Cardiac fibroblast (primary cell): ENCODE measurements around the gene EPPIN.
"Not testable (repeated sequence)": the region's sequence is repeated elsewhere in the genome, so short reads cannot be mapped to it uniquely, and the experiment has no call there.

Source experiments
- DNase-seq, 2 donors: peaks; one replicate each; pipeline versions ENCODE4 v3.0.0 to v3.0.0-alpha.2; 2010; ENCODE audit warnings: low read depth in 2 of 2
- H3K4me3 ChIP-seq, 2 donors: replicated peaks in 1 of 2; 1 replicate in 1 of 2; 2 replicates in 1 of 2; pipeline ENCODE4 v1.5.1; 2011; ENCODE audit warnings: low read depth in 2 of 2, low read length in 2 of 2, mild to moderate bottlenecking in 2 of 2, moderate library complexity in 1 of 2
- TF ChIP-seq, protein P1 (sequence below): IDR thresholded peaks from one replicate; pipeline ENCODE4 v1.5.1; 2011; ENCODE audit warnings: low read depth, mild to moderate bottlenecking, low read length, inconsistent platforms

The EPPIN gene

GRCh38 chr20:45547206-45547770 is at the start of gene EPPIN:
TSS of gene EPPIN (minus strand) at chr20:45547401. CDS start at chr20:45547357, 44 bp downstream.
- no peak within 1 kb of the TSS for H3K4me3 ChIP-seq
- DNase-seq, result no peak
- TF ChIP-seq, protein P1, sequence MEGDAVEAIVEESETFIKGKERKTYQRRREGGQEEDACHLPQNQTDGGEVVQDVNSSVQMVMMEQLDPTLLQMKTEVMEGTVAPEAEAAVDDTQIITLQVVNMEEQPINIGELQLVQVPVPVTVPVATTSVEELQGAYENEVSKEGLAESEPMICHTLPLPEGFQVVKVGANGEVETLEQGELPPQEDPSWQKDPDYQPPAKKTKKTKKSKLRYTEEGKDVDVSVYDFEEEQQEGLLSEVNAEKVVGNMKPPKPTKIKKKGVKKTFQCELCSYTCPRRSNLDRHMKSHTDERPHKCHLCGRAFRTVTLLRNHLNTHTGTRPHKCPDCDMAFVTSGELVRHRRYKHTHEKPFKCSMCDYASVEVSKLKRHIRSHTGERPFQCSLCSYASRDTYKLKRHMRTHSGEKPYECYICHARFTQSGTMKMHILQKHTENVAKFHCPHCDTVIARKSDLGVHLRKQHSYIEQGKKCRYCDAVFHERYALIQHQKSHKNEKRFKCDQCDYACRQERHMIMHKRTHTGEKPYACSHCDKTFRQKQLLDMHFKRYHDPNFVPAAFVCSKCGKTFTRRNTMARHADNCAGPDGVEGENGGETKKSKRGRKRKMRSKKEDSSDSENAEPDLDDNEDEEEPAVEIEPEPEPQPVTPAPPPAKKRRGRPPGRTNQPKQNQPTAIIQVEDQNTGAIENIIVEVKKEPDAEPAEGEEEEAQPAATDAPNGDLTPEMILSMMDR, result no peak

DNA sequence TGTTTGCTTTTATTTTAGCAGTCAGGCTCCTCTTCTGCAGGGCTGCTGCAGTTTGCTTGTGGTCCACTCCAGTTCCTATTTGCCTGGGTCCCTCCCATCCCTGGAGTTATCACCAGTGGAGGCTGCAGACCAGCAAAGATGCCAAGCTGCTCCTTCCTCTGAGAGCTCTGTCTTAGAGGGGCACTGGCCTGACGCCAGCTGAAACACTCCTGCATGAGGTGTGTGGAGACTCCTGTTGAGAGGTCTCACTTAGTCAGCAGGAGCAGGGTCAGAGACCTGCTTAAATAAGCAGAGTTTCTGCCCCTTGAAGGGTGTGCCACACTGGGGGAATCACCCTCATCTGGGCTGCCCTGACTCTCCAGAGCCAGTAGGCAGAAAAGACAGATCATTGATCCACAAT is 48.0 kb upstream of the EPPIN start:
- TF ChIP-seq, protein P1, result no peak
- H3K4me3 ChIP-seq, result no peak overlapping the region
- no peak for DNase-seq

GRCh38 chr20:45593498-45593897 is 46.3 kb upstream of the EPPIN start:
- H3K4me3 ChIP-seq, result no peak overlapping the region
- no peak for DNase-seq
- TF ChIP-seq, protein P1, result no peak

- DNase-seq, result peak; percentile 29 to 58
- TF ChIP-seq, protein P1, result peak; percentile 63
- no peak overlapping the region for H3K4me3 ChIP-seq
Measured at GRCh38 chr20:45592574-45593189, 45.5 kb upstream of the EPPIN start.

- peak in 1 of 2 donors; percentile 24 for DNase-seq
- no peak overlapping the region for H3K4me3 ChIP-seq
- TF ChIP-seq, protein P1, result no peak
Measured at GRCh38 chr20:45589725-45590124, 42.5 kb upstream of the EPPIN start.

DNA sequence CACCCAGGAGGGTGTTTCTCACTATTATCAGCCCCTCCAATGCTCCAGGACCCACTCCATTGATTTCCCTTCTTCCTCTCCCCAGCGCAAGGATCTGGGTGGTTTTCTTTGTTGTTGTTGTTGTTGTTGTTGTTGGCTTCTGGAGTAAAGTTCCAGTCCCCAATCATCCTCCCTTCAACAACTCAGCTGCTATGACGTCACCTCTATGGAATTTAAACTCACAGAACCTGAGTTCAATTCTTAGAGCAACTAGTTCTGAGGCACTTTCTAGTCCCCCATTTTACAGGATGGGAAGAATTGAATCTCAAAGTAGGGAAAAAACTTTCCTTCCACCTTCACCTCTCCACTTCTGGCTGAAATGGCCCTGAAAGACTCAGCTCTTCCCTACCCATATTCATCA is 41.6 kb upstream of the EPPIN start:
- TF ChIP-seq, protein P1, result no peak
- peak in 1 of 2 donors; percentile 7 for DNase-seq
- H3K4me3 ChIP-seq, result no peak overlapping the region

GRCh38 chr20:45585986-45586385 is 38.8 kb upstream of the EPPIN start:
- not testable (repeated sequence) for H3K4me3 ChIP-seq, DNase-seq

GRCh38 chr20:45584294-45584693 is 37.1 kb upstream of the EPPIN start:
- DNase-seq, H3K4me3 ChIP-seq: not testable (repeated sequence)
